ENCODE data around the gene CCNY. TPM values are rescaled to one million over a fixed set of nuclear protein-coding genes. Genes with fewer than 3 reads are reported as not detected.
"Not testable (repeated sequence)": the region's sequence is repeated elsewhere in the genome, so short reads cannot be mapped to it uniquely, and the experiment has no call there.

CCNY gene
- total RNA-seq, 1 donor from 2014 or later: 52.1 TPM

GRCh38 chr10:35406003-35406630 is 69.8 kb downstream of the CCNY start:
- DNase-seq: not testable (repeated sequence)

DNA sequence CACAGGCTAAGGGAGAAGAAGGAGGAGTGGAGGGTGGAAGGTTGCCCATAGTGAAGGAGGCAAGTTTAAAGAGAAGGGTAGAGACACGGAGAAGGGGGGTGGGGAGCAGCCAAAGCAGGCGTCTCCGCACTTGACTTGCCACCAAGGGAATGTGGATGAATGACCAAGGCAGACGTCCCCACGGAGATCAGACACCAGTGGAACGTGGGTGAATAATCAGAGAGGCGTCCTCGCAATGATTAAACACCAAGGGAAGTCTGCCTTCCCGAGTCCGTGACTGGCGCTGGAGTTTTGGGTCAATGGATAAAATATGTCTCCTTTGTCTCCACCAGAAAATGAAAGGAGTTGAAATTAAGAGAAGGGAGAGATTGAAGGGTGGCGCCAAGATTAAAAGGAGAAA is 71.4 kb downstream of the CCNY start:
- DNase-seq: not testable (repeated sequence)

- peak; percentile 97 for DNase-seq
These were observed 72.8 kb downstream of the CCNY start for GRCh38 chr10:35409094-35409582.

GRCh38 chr10:35409808-35410207 is 73.5 kb downstream of the CCNY start:
- no peak for DNase-seq

DNA sequence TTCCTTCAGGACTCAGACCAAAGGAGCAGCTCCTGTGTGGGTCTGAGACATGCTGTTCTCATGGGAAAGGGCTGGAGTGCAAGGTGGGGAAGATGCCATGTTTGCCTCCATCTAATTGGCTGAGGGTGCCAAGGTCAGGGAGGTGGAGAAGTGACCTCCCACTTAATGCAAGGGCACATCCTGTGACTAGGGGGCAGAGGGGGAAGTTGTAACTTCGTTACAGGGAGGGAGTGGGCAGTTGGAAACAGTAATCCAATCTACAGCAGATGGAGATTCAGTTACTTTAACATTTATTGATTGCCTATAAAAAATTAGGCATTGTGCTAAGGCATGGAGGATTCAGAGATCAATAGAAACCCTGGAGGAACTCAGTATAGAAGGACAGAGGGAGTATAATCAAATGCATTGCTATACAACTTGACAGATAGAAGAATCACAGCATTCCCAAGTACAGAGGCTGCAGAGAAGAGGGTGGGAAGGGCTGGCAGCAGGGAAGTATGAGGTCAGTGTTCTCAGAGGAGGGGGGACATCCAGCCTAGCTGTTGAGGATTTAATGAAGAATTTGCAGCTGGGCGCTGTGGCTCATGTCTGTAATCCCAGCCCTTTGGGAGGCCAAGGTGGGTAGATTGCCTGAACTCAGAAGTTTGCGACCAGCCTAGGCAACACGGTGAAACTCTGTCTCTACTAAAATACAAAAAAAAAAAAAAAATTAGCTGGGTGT is 75.9 kb downstream of the CCNY start:
- peak; percentile 86 for DNase-seq

- DNase-seq: no peak
These were observed 76.7 kb downstream of the CCNY start for GRCh38 chr10:35412900-35413491.

DNA sequence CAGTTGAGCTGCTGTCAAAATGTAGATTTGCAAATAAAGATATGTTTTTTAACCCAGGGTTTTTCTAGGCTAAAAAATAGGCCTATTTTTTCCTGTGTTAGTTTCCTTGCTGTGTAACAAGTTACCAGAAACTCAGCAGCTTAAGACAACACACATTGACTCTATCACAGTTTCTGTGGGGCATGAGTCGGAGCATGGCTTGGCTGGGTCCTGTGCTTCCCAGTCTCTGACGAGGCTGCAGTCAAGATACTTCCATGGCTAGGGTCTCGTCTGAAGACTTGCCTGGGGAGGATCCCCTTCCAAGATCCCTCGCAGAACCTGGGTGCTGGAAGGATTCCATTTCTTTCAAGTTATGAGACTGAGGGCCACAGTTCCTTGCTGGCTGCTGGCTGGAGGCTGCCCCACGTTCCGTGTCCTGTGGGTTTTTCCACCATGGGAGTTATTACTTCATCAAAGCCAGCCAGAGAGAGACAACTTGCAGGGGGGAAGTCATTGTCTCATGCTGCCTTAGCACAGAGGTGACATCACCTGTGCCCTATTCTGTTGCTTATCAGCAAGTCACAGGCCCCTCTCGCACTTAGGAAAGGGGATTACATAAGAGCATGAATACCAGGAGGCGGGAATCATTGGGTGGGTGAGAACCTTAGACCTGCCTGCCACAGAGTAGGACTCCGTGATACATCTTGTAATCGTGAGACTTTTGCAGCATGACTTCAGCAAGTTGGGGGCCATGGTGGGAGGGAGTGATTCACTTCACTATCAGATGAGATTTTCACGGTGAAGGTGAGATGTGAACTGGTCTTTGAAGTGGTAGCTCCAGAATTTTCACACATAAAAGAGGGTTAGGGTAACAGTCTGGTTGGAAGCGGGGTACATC is 77.9 kb downstream of the CCNY start:
- DNase-seq: no peak

DNA sequence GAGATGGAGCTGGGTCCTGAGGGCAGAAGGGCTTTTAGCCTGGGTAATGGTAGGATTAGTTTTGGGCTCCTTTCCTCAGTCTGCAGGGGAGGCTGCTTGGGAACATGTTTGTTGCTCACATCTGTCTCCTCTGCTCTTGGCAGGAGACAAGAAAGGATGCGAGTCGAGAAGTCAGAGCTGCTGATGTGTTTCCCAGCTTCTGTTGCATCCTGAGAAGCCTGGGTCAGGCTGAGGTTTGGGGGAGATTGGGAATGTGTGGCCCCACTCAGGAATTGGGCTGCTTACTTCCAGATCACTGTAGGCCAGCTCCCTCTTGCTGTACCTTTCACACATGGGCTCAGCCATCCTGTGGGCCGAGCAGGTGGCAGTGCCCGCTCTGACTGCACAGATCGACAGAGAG is 79.2 kb downstream of the CCNY start:
- DNase-seq: no peak

GRCh38 chr10:35416619-35417312 is 80.5 kb downstream of the CCNY start:
- peak; percentile 82 for DNase-seq

DNA sequence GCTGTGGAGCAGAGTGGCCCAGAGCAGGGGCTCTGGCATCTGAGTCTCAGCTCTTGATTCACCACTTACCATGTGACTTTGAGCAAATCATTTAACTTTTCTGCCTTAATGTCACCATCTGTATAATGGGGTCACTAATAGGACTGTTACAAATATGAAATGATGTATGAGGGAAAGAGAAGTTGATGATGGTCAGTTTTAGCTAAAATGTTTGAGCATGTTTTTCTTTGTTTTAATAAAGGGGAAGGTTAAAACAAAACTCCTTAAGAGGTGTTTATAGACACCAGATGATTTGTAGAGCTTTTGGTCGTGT is 81.0 kb downstream of the CCNY start:
- no peak for DNase-seq

DNA sequence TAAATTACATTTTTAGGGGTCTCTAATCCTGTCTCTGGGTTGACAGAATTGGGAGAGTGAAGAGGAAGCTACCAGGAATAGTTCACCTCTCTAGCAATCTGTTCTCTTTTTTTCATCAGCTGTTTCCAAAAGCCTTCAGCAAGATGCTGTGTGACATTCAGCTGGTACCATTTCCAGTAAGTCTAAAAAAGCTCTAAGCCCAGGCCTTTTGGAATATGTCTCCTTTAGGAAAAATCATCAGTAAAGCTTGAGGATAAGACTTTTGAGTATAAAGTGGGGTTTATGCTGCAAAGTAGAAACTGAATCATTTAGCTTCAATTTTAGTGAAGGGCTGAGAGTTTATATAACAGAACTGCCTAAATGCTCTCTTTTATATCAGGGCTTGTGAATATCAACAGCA is 81.5 kb downstream of the CCNY start:
- DNase-seq: no peak

DNA sequence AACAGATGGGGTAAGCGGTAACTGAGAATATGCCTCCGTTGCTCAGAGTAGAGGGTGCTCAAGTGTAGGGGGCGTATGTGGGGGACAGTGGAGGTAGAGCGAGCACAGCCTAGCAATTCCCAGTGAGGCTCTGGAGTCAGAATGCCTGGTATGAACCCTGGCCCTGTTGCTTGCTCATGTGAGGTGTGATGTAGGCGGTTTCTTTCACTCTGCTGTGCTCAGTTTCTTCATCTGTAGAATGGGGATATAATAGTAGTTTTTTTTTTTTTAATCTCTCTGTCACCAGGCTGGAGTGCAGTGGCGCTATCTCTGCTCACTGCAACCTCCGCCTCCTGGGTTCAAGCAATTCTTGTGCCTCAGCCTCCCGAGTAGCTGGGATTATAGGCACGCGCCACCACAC is 82.3 kb downstream of the CCNY start:
- DNase-seq: not testable (repeated sequence)

GRCh38 chr10:35420044-35420443 is 83.7 kb downstream of the CCNY start:
- no peak for DNase-seq

DNA sequence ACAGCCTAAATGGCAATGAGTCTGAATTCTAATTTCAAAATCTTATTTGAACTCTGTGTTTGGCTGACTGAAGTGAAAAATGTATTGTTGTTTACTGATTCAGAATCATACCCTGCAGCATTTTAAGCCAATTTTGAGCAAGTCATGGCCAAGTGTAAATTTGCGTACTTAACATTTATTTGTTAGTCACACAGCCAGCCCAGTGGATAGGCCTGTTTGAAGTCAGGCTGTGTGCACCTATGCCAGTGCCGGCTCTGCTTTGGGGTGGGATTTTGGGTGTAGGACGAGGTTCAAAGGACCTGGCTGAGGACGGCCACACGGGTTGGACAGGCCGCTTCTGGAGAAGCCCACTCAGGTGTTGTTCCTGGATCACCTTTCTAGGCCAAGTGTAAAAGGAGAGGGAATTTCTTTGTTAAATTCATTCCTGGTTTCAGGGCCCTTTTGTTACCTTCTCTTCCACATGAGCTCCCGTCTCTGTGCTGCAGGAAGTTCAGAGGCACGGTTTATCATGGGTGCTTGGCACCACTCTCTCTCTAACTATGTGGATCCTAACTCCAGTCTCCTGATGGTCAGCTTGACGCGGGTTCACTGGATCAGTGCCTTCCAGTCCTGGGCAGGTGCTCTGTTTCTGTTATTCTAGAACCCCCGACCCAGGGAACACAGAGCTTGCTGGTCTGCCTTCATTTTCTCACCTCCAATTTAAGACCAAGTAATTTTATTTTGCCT is 84.7 kb downstream of the CCNY start:
- no peak for DNase-seq

GRCh38 chr10:35421553-35422178 is 85.4 kb downstream of the CCNY start:
- DNase-seq: no peak

- DNase-seq: no peak
These were observed 85.9 kb downstream of the CCNY start for GRCh38 chr10:35422228-35422627.

DNA sequence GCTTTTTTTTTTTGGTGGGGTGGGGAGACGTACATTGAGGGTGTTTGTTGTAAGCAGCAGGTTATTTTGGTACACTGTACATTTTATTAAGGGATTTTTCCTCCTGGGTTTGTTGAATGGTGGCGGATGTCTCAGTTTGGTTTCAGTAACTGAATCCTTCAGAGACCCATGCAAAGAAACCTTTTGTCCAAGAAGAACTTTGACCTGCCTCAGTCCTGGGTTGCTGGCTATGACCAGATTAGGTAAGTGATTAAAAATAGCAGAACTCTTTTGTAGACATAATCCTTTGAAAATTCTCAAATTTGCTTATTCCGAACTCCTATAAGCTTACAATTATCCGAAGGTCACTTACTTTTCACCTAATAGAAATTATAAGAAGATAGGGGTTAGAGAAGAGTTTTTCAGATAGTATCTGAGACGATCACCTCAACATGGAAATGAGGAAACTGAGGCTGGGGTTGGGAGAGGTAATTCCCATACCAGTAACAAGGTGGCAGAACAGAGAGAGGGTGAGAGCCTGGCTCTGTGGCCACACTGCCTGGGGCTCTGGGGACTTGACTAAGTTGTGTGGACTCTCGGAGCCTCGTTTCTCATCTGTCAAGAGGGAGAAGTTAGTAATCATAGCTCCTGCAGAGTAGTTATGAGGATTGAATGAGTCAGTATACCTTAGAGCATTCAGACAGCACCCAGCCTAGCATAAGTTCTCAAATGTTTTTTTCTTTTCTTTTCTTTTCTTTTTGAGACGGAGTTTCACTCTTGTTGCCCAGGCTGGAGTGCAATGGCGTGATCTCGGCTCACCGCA is 87.4 kb downstream of the CCNY start:
- DNase-seq: no peak

- DNase-seq: no peak
These were observed 88.5 kb downstream of the CCNY start for GRCh38 chr10:35424680-35425285.

- no peak for DNase-seq
These were observed 89.3 kb downstream of the CCNY start for GRCh38 chr10:35425595-35425994.

DNA sequence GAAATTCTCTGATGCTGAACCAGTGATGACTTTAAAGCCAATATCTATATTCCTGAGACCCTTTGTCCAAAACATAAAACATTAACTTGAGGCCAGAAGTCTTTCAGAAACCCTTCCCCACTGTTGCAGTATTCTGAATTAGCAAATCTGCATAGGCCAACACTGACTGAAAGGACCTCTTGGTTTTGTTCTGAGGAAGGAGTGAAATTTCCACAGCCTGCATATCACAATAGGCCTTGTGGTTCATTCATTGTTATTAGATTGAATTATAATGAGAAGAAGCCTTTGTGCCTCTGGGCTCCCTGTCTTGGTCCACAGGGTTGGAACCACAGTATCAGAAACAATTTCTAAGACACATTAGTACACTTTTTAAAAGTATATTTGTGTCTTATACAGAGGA is 90.3 kb downstream of the CCNY start:
- no peak for DNase-seq
